HCT116 (cell line): ENCODE results near the gene SDC3. TPM values are rescaled to one million over a fixed set of nuclear protein-coding genes. Genes with fewer than 3 reads are reported as not detected.

Source experiments
- ATAC-seq: fragments of 200-7000 bp; cut with Tn5 transposase; 2 replicates; pipeline ENCODE4 v1.9.1; 2020; ENCODE audit warnings: mild to moderate bottlenecking, moderate library complexity
- BruUV-seq: library from RNA; stranded (reverse); fragments of 400-500 nt; replicated peaks from 2 replicates; lab custom pipeline; 2021; lab: Mats Ljungman, UMichigan
- CTCF ChIA-PET: fragments of 300-600 bp; sonication (Branson Sonifier 250); formaldehyde crosslinking; loops from one replicate; lab custom pipeline; 2021; ENCODE audit warnings: antibody characterized with exemption; lab: Charles Lee
- POLR2A ChIA-PET: fragments of 300-600, 350-600 bp; sonication (Branson Sonifier 250); formaldehyde crosslinking; loops from one replicate; lab custom pipeline; 2021; ENCODE audit warnings: antibody characterized with exemption; lab: Charles Lee
- RAD21 ChIA-PET, 2 experiments: fragments of 300-600 bp; sonication (Branson Sonifier 250); formaldehyde crosslinking; loops; one replicate each; lab custom pipeline; 2023; ENCODE audit warnings: low total read pairs in 2 of 2; ENCODE audit not compliant: uncharacterized antibody in 2 of 2, unreplicated experiment in 2 of 2, low non-redundant PET in 1 of 2; lab: Charles Lee
- DNase-seq: peaks from one replicate; pipeline ENCODE4 v3.0.0-alpha.2; 2010; ENCODE audit warnings: low read depth, low spot score
- H2AFZ ChIP-seq: fragments of 200-600 bp; shearing (Covaris generic), sonication (generic); 2 replicates; pipeline ENCODE4 v1.6.1; 2017; ENCODE audit warnings: low read depth, mixed run types, mixed read lengths, antibody characterized with exemption, low read length; ENCODE audit not compliant: poor library complexity, severe bottlenecking
- H3K27ac ChIP-seq: 2 replicates; pipeline ENCODE4 v1.5.1; 2012; ENCODE audit warnings: low read depth, low read length
- H3K27me3 ChIP-seq: fragments of 200-600 bp; sonication (generic); 2 replicates; pipeline ENCODE4 v1.6.1; 2016; ENCODE audit warnings: mixed run types, low read length, mixed read lengths; ENCODE audit not compliant: insufficient read depth
- H3K36me3 ChIP-seq, 2 experiments: fragments of 200-500 bp in 1 of 2; fragments of 200-600 bp in 1 of 2; sonication (Bioruptor generic) in 1 of 2; sonication (generic) in 1 of 2; 2 replicates each; pipeline versions ENCODE4 v1.5.1 to v1.6.1; 2014 to 2016; ENCODE audit warnings: low read length in 2 of 2, inconsistent platforms in 1 of 2, mixed read lengths in 1 of 2, mixed run types in 1 of 2; ENCODE audit not compliant: insufficient read depth in 2 of 2, control insufficient read depth in 1 of 2
- H3K4me1 ChIP-seq, 2 experiments: fragments of 200-600 bp in 1 of 2; sonication (generic) in 1 of 2; 2 replicates each; pipeline versions ENCODE4 v1.5.1 to v1.6.1; 2012 to 2017; ENCODE audit warnings: low read length in 2 of 2, inconsistent platforms in 1 of 2, mild to moderate bottlenecking in 1 of 2, mixed read lengths in 1 of 2, mixed run types in 1 of 2, moderate library complexity in 1 of 2; ENCODE audit not compliant: insufficient read depth in 2 of 2, control insufficient read depth in 1 of 2
- H3K4me2 ChIP-seq: fragments of 200-600 bp; sonication (generic); 2 replicates; pipeline ENCODE4 v1.6.1; 2017; ENCODE audit warnings: mixed run types, low read length, mixed read lengths
- H3K4me3 ChIP-seq, 2 experiments: fragments of 200-600 bp in 1 of 2; sonication (generic) in 1 of 2; replicated peaks in 1 of 2; 2 replicates each; pipeline ENCODE4 v1.5.1; 2011 to 2016; ENCODE audit warnings: low read length in 2 of 2, control low read depth in 1 of 2, low read depth in 1 of 2, mild to moderate bottlenecking in 1 of 2, mixed read lengths in 1 of 2, mixed run types in 1 of 2
- H3K79me2 ChIP-seq: fragments of 200-600 bp; sonication (generic); 2 replicates; pipeline ENCODE4 v1.6.1; 2017; ENCODE audit warnings: mild to moderate bottlenecking, mixed run types, low read length, moderate library complexity, mixed read lengths; ENCODE audit not compliant: insufficient read depth
- H3K9ac ChIP-seq: fragments of 200-600 bp; sonication (generic); 2 replicates; pipeline ENCODE4 v1.6.1; 2016; ENCODE audit warnings: low read length, mixed read lengths
- H3K9me2 ChIP-seq: fragments of 200-600 bp; sonication (generic), shearing (Covaris generic); 2 replicates; pipeline ENCODE4 v1.6.1; 2017; ENCODE audit warnings: mixed run types, mild to moderate bottlenecking, moderate library complexity; ENCODE audit not compliant: insufficient read depth
- H3K9me3 ChIP-seq, 2 experiments: fragments of 200-500 bp in 1 of 2; fragments of 200-600 bp in 1 of 2; sonication (Bioruptor generic) in 1 of 2; sonication (generic) in 1 of 2; 2 replicates each; pipeline ENCODE4 v1.6.1; 2014 to 2017; ENCODE audit warnings: low read length in 2 of 2, mixed read lengths in 2 of 2, inconsistent platforms in 1 of 2, low read depth in 1 of 2, mild to moderate bottlenecking in 1 of 2, mixed run types in 1 of 2, moderate library complexity in 1 of 2; ENCODE audit not compliant: control insufficient read depth in 1 of 2, insufficient read depth in 1 of 2
- H4K20me1 ChIP-seq: fragments of 200-600 bp; sonication (generic), shearing (Covaris generic); 2 replicates; pipeline ENCODE4 v1.6.1; 2017; ENCODE audit warnings: mixed run types, mild to moderate bottlenecking, moderate library complexity; ENCODE audit not compliant: insufficient read depth
- CEBPB ChIP-seq: IDR thresholded peaks from 2 replicates; pipeline ENCODE4 v1.6.1; 2012; ENCODE audit warnings: low read depth
- ELF1 ChIP-seq: IDR thresholded peaks from 2 replicates; pipeline ENCODE4 v1.6.1; 2012; ENCODE audit warnings: low read depth, borderline replicate concordance
- EZH2 ChIP-seq: fragments of 200-600 bp; sonication (generic); IDR thresholded peaks from 2 replicates; pipeline ENCODE4 v1.6.1; 2017; ENCODE audit warnings: antibody characterized with exemption, mixed run types
- EZH2phosphoT487 ChIP-seq: fragments of 200-600 bp; IDR thresholded peaks from 2 replicates; pipeline ENCODE4 v1.6.1; 2018; ENCODE audit warnings: antibody characterized with exemption, borderline replicate concordance
- FOSL1 ChIP-seq: IDR thresholded peaks from 2 replicates; pipeline ENCODE4 v1.6.1; 2012; ENCODE audit warnings: low read depth
- JUND ChIP-seq: IDR thresholded peaks from 2 replicates; pipeline ENCODE4 v1.6.1; 2012
- RAD21 ChIP-seq: IDR thresholded peaks from 2 replicates; pipeline ENCODE4 v1.6.1; 2012; ENCODE audit warnings: low read depth, mild to moderate bottlenecking
- SIN3A ChIP-seq: IDR thresholded peaks from 2 replicates; pipeline ENCODE4 v1.6.1; 2012; ENCODE audit warnings: low read depth
- SP1 ChIP-seq: IDR thresholded peaks from 2 replicates; pipeline ENCODE4 v1.6.1; 2012; ENCODE audit warnings: low read depth
- SRF ChIP-seq: IDR thresholded peaks from 2 replicates; pipeline ENCODE4 v1.6.1; 2012; ENCODE audit warnings: low read depth
- ZFX ChIP-seq: fragments of 450-650 bp; IDR thresholded peaks from 2 replicates; pipeline ENCODE4 v1.6.1; 2017
- ZNF274 ChIP-seq: fragments of 200-500 bp; sonication (Bioruptor generic); IDR thresholded peaks from 2 replicates; pipeline ENCODE4 v1.6.1; 2014; ENCODE audit warnings: mild to moderate bottlenecking, low read depth, low read length, inconsistent platforms
- intact Hi-C: fragments of 100-400 bp; cut with micrococcal nuclease; formaldehyde crosslinking; loops from 2 replicates; pipeline ENCODE4 v1.10.0; 2022
- total RNA-seq: library from RNA; stranded (reverse); gene quantifications from one replicate; pipeline ENCODE4 v1.2.1, GENCODE V29; 2021; ENCODE audit not compliant: unreplicated experiment
- TF ChIP-seq, protein P1 (sequence below): IDR thresholded peaks from 2 replicates; pipeline ENCODE4 v1.6.1; 2011; ENCODE audit warnings: mild to moderate bottlenecking, low read length, moderate library complexity; ENCODE audit not compliant: insufficient replicate concordance; ENCODE audit errors: extremely low read depth
- TF ChIP-seq, protein P2 (sequence below), 3 experiments: fragments of 200-600 bp in 1 of 3; sonication (generic) in 1 of 3; IDR thresholded peaks in 2 of 3; conservative IDR thresholded peaks in 1 of 3; 2 replicates each; pipeline ENCODE4 v1.5.1; 2012 to 2017; ENCODE audit warnings: low read depth in 2 of 3, low read length in 2 of 3, antibody characterized with exemption in 1 of 3, borderline replicate concordance in 1 of 3, control low read depth in 1 of 3, mild to moderate bottlenecking in 1 of 3, mixed read lengths in 1 of 3, mixed run types in 1 of 3, moderate library complexity in 1 of 3; ENCODE audit not compliant: insufficient read depth in 1 of 3
- TF ChIP-seq, protein P3 (sequence below): IDR thresholded peaks from 2 replicates; pipeline ENCODE4 v1.6.1; 2012; ENCODE audit warnings: low read depth
- TF ChIP-seq, protein P4 (sequence below): IDR thresholded peaks from 2 replicates; pipeline ENCODE4 v1.6.1; 2012

The SDC3 gene
- total RNA-seq, 1 experiment from 2014 or later = 40.1 TPM

DNA sequence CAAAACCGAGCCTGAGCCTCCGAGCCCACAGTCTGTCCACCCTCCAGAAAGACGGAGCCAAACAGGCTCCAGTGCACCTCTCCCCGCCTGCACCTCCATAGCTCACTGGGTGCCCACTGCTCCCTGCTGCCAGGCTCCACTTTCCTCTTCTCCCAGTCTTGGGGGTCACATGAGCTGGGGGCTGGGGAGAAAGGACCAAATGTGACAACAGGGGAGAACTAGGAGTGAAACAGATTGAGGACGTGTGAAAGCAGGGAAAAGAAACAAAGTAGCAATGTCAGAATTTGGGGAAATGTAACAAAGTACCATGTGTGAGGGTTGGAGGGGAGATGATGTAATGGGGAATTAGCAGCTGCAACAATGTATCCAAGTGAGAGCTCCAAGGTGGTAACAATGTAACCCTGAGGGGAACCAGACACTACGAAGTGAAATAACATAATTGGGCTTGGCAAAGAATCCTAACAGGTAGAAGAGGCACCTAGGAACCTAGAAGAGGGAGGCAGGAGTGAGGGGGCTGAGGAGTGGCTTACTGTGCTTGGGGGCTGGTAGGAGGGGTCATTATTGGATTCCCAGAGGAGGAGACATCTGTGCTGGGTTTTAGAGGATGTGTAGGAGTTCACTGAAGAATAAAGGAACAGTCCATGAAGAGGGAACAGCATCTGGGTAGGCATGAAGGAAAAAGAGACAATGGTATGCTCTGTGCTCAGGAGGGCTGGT lies 12.5 kb downstream of the SDC3 start:
- ChIA-PET CTCF (no interaction called here), RAD21 (no interaction called here), POLR2A (no interaction called here)
- Histone ChIP-seq H3K4me2 (no peak overlapping the region), H3K79me2 (no peaks in the 10 kb centered on the region), H3K4me3 (no peak overlapping the region), H3K9me2 (no peaks in the 10 kb centered on the region), H3K36me3 (no peaks in the 10 kb centered on the region), H3K4me1 (peaks cover 0 to 13% of the 10 kb centered on the region in 2 experiments; a peak in 1 of 4 replicates), H3K27me3 (no peaks in the 10 kb centered on the region), H4K20me1 (no peaks in the 10 kb centered on the region), H3K27ac (no peak overlapping the region), H2AFZ (no peak overlapping the region), H3K9me3 (no peaks in the 10 kb centered on the region), H3K9ac (no peak overlapping the region)
- no peak for ATAC-seq
- no TSS peak for BruUV-seq
- no peak for TF ChIP-seq SIN3A
- TF ChIP-seq, protein P1, sequence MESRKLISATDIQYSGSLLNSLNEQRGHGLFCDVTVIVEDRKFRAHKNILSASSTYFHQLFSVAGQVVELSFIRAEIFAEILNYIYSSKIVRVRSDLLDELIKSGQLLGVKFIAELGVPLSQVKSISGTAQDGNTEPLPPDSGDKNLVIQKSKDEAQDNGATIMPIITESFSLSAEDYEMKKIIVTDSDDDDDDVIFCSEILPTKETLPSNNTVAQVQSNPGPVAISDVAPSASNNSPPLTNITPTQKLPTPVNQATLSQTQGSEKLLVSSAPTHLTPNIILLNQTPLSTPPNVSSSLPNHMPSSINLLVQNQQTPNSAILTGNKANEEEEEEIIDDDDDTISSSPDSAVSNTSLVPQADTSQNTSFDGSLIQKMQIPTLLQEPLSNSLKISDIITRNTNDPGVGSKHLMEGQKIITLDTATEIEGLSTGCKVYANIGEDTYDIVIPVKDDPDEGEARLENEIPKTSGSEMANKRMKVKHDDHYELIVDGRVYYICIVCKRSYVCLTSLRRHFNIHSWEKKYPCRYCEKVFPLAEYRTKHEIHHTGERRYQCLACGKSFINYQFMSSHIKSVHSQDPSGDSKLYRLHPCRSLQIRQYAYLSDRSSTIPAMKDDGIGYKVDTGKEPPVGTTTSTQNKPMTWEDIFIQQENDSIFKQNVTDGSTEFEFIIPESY = no peak
- TF ChIP-seq, protein P2, sequence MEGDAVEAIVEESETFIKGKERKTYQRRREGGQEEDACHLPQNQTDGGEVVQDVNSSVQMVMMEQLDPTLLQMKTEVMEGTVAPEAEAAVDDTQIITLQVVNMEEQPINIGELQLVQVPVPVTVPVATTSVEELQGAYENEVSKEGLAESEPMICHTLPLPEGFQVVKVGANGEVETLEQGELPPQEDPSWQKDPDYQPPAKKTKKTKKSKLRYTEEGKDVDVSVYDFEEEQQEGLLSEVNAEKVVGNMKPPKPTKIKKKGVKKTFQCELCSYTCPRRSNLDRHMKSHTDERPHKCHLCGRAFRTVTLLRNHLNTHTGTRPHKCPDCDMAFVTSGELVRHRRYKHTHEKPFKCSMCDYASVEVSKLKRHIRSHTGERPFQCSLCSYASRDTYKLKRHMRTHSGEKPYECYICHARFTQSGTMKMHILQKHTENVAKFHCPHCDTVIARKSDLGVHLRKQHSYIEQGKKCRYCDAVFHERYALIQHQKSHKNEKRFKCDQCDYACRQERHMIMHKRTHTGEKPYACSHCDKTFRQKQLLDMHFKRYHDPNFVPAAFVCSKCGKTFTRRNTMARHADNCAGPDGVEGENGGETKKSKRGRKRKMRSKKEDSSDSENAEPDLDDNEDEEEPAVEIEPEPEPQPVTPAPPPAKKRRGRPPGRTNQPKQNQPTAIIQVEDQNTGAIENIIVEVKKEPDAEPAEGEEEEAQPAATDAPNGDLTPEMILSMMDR (IDR thresholded peaks at IDR 0.05 in 2 of 3, conservative IDR thresholded peaks at IDR 0.05 in 1 of 3; ENCODE audit: borderline replicate concordance in 1 of 3, insufficient read depth in 1 of 3, low read depth in 2 of 3, low read length in 2 of 3) = no peak
- TF ChIP-seq SP1 = no peak
- no peak for TF ChIP-seq ZNF274
- TF ChIP-seq ZFX = no peak
- no peak for TF ChIP-seq RAD21
- TF ChIP-seq ELF1 = no peak
- TF ChIP-seq EZH2phosphoT487 = no peak
- no peak for TF ChIP-seq FOSL1
- TF ChIP-seq, protein P3, sequence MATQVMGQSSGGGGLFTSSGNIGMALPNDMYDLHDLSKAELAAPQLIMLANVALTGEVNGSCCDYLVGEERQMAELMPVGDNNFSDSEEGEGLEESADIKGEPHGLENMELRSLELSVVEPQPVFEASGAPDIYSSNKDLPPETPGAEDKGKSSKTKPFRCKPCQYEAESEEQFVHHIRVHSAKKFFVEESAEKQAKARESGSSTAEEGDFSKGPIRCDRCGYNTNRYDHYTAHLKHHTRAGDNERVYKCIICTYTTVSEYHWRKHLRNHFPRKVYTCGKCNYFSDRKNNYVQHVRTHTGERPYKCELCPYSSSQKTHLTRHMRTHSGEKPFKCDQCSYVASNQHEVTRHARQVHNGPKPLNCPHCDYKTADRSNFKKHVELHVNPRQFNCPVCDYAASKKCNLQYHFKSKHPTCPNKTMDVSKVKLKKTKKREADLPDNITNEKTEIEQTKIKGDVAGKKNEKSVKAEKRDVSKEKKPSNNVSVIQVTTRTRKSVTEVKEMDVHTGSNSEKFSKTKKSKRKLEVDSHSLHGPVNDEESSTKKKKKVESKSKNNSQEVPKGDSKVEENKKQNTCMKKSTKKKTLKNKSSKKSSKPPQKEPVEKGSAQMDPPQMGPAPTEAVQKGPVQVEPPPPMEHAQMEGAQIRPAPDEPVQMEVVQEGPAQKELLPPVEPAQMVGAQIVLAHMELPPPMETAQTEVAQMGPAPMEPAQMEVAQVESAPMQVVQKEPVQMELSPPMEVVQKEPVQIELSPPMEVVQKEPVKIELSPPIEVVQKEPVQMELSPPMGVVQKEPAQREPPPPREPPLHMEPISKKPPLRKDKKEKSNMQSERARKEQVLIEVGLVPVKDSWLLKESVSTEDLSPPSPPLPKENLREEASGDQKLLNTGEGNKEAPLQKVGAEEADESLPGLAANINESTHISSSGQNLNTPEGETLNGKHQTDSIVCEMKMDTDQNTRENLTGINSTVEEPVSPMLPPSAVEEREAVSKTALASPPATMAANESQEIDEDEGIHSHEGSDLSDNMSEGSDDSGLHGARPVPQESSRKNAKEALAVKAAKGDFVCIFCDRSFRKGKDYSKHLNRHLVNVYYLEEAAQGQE = no peak
- TF ChIP-seq, protein P4, sequence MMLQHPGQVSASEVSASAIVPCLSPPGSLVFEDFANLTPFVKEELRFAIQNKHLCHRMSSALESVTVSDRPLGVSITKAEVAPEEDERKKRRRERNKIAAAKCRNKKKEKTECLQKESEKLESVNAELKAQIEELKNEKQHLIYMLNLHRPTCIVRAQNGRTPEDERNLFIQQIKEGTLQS = no peak
- no peak for TF ChIP-seq CEBPB
- TF ChIP-seq SRF = no peak
- no peak for TF ChIP-seq EZH2
- TF ChIP-seq JUND = no peak
- intact Hi-C loops = no loop called here
- no peak for DNase-seq
